Right atrium auricular region (tissue), 2 donors: ENCODE measurements around the gene YBEY. TPM values are rescaled to one million over a fixed set of nuclear protein-coding genes. Genes with fewer than 3 reads are reported as not detected.
A peak's percentile ranks its signal among the peaks of the same experiment; 100 is the strongest.

Experiments
- DNase-seq: peaks from one replicate; pipeline ENCODE4 v3.0.0-alpha.2; 2019; ENCODE audit warnings: low spot score
- H3K27ac ChIP-seq, 2 donors: fragments of 200-600 bp; sonication (generic); 1 replicate in 1 of 2; 2 replicates in 1 of 2; pipeline ENCODE4 v1.5.1; 2016 to 2019
- H3K27me3 ChIP-seq, 2 donors: fragments of 200-600 bp; sonication (generic); one replicate each; pipeline versions ENCODE4 v1.5.1 to v1.6.0; 2017 to 2019
- H3K36me3 ChIP-seq: fragments of 200-600 bp; sonication (generic); one replicate; pipeline ENCODE4 v1.5.1; 2016
- H3K4me1 ChIP-seq, 2 donors: fragments of 200-600 bp; sonication (generic); one replicate each; pipeline versions ENCODE4 v1.5.1 to v1.6.0; 2017 to 2019
- H3K4me3 ChIP-seq, 2 donors: fragments of 200-600 bp; sonication (generic); 1 replicate in 1 of 2; 2 replicates in 1 of 2; pipeline ENCODE4 v1.5.1; 2017 to 2019; ENCODE audit warnings: mild to moderate bottlenecking in 1 of 2, moderate library complexity in 1 of 2
- H3K9me3 ChIP-seq, 2 donors: fragments of 200-600 bp; sonication (generic); one replicate each; pipeline ENCODE4 v1.5.1; 2019
- CTCF ChIP-seq, 2 donors: fragments of 200-600 bp; sonication (generic); IDR thresholded peaks; one replicate each; pipeline ENCODE4 v1.5.1; 2019; ENCODE audit warnings: antibody characterized with exemption in 2 of 2
- total RNA-seq, 2 donors: library from RNA; depleted of rRNA; stranded (reverse); fragments of >200 nt; gene quantifications; one replicate each; pipeline ENCODE4 v1.1.0, GENCODE V29; 2016

Gene YBEY
- total RNA-seq, 2 donors from 2014 or later, result 11.0 to 22.1 TPM

- Histone ChIP-seq H3K9me3 (no peaks in the 10 kb centered on the region), H3K4me1 (peaks cover 0 to 29% of the 10 kb centered on the region in 2 donors), H3K4me3 (peak overlapping the region; percentile 96 to 100), H3K27ac (peak overlapping the region; percentile 98), H3K27me3 (no peaks in the 10 kb centered on the region), H3K36me3 (peaks cover 13% of the 10 kb centered on the region)
- peak in 1 of 2 donors; percentile 42 for TF ChIP-seq CTCF (IDR thresholded peaks at IDR 0.05)
- no peak for DNase-seq
Measured at GRCh38 chr21:46325073-46325912, 39.2 kb downstream of the YBEY start.

GRCh38 chr21:46326110-46326703 lies 40.1 kb downstream of the YBEY start:
- peak overlapping the region in 1 of 2 donors; percentile 98 for H3K27ac ChIP-seq
- H3K4me3 ChIP-seq, result no peak overlapping the region
- TF ChIP-seq CTCF (IDR thresholded peaks at IDR 0.05), result no peak
- peaks cover 0 to 29% of the 10 kb centered on the region in 2 donors for H3K4me1 ChIP-seq
- no peaks in the 10 kb centered on the region for H3K27me3 ChIP-seq
- H3K9me3 ChIP-seq, result no peaks in the 10 kb centered on the region
- no peak for DNase-seq
- H3K36me3 ChIP-seq, result peaks cover 14% of the 10 kb centered on the region

- H3K4me3 ChIP-seq, result no peak overlapping the region
- peaks cover 0 to 20% of the 10 kb centered on the region in 2 donors for H3K4me1 ChIP-seq
- H3K27me3 ChIP-seq, result no peaks in the 10 kb centered on the region
- peaks cover 18% of the 10 kb centered on the region for H3K36me3 ChIP-seq
- TF ChIP-seq CTCF (IDR thresholded peaks at IDR 0.05), result no peak
- H3K27ac ChIP-seq, result no peak overlapping the region
- no peaks in the 10 kb centered on the region for H3K9me3 ChIP-seq
- DNase-seq, result no peak
Measured at GRCh38 chr21:46327711-46328110, 41.6 kb downstream of the YBEY start.

- no peak for TF ChIP-seq CTCF (IDR thresholded peaks at IDR 0.05)
- no peaks in the 10 kb centered on the region for H3K9me3 ChIP-seq
- no peak overlapping the region for H3K4me3 ChIP-seq
- DNase-seq, result no peak
- peaks cover 18% of the 10 kb centered on the region for H3K36me3 ChIP-seq
- H3K4me1 ChIP-seq, result peaks cover 0 to 16% of the 10 kb centered on the region in 2 donors
- no peaks in the 10 kb centered on the region for H3K27me3 ChIP-seq
- no peak overlapping the region for H3K27ac ChIP-seq
Measured at GRCh38 chr21:46328151-46328550, 42.0 kb downstream of the YBEY start.

- Histone ChIP-seq H3K36me3 (peaks cover 18% of the 10 kb centered on the region), H3K4me1 (peaks cover 0 to 12% of the 10 kb centered on the region in 2 donors)
- DNase-seq, result no peak
Measured at GRCh38 chr21:46329796-46330195, 43.7 kb downstream of the YBEY start.

More at GRCh38 chr21:46329796-46330195, 43.7 kb downstream of the YBEY start:
- no peak for TF ChIP-seq CTCF (IDR thresholded peaks at IDR 0.05)
- Histone ChIP-seq H3K9me3 (no peaks in the 10 kb centered on the region), H3K27ac (no peak overlapping the region), H3K4me3 (no peak overlapping the region), H3K27me3 (no peaks in the 10 kb centered on the region)
